Activated T-helper 1 cell treated with Interleukin-2 at 50 U/mL for 16 hours (primary cell): ENCODE results near the gene TACC2.
A peak's percentile ranks its signal among the peaks of the same experiment; 100 is the strongest.

Source experiments
- DNase-seq: peaks from one replicate; pipeline ENCODE4 v3.0.0-alpha.2; 2020; ENCODE audit warnings: low read depth

The TACC2 gene

GRCh38 chr10:122294511-122295450 lies 305.8 kb downstream of the TACC2 start:
- no peak for DNase-seq

- DNase-seq, result no peak
Measured at GRCh38 chr10:122295451-122295809, 306.5 kb downstream of the TACC2 start.

- DNase-seq, result no peak
Measured at GRCh38 chr10:122296363-122297120, 307.6 kb downstream of the TACC2 start.

- DNase-seq, result no peak
Measured at GRCh38 chr10:122297583-122297982, 308.6 kb downstream of the TACC2 start.

- DNase-seq, result no peak
Measured at GRCh38 chr10:122298206-122298597, 309.2 kb downstream of the TACC2 start.

GRCh38 chr10:122298598-122299301 lies 309.8 kb downstream of the TACC2 start:
- peak; percentile 34 for DNase-seq

GRCh38 chr10:122299423-122300075 lies 310.6 kb downstream of the TACC2 start:
- no peak for DNase-seq

- DNase-seq, result no peak
Measured at GRCh38 chr10:122301055-122301810, 312.3 kb downstream of the TACC2 start.

GRCh38 chr10:122301811-122302115 lies 312.8 kb downstream of the TACC2 start:
- no peak for DNase-seq

GRCh38 chr10:122302315-122302714 lies 313.4 kb downstream of the TACC2 start:
- DNase-seq, result no peak

- DNase-seq, result no peak
Measured at GRCh38 chr10:122303271-122304053, 314.5 kb downstream of the TACC2 start.
